HepG2 (cell line): ENCODE results near the gene CCDC142. TPM values are rescaled to one million over a fixed set of nuclear protein-coding genes. Genes with fewer than 3 reads are reported as not detected.

Experiments
- AGO1 ChIP-seq: fragments of 200-400 bp; formaldehyde crosslinking; IDR thresholded peaks from 2 replicates; pipeline ENCODE4 v1.6.1; 2017; ENCODE audit warnings: mild to moderate bottlenecking, low read depth, low read length, moderate library complexity; ENCODE audit not compliant: poor library complexity, severe bottlenecking
- ATF2 ChIP-seq: sonication (generic); formaldehyde crosslinking; IDR thresholded peaks from 2 replicates; pipeline ENCODE4 v1.4.0; 2020; ENCODE audit warnings: missing genetic modification reagents
- ELF3 ChIP-seq: IDR thresholded peaks from 2 replicates; pipeline ENCODE4 v1.6.1; 2016; ENCODE audit warnings: missing genetic modification reagents, missing compliant biosample characterization
- HMG20B ChIP-seq: conservative IDR thresholded peaks from 2 replicates; pipeline ENCODE4 v1.6.1; 2016; ENCODE audit warnings: missing genetic modification reagents, missing compliant biosample characterization
- KAT8 ChIP-seq: IDR thresholded peaks from 2 replicates; pipeline ENCODE4 v1.6.1; 2016; ENCODE audit warnings: missing genetic modification reagents, missing compliant biosample characterization
- KMT2A ChIP-seq: sonication (generic); formaldehyde crosslinking; IDR thresholded peaks from 2 replicates; pipeline ENCODE4 v1.4.0; 2020; ENCODE audit warnings: missing genetic modification reagents
- NCOA5 ChIP-seq: sonication (generic); formaldehyde crosslinking; IDR thresholded peaks from 2 replicates; pipeline ENCODE4 v1.4.0; 2020; ENCODE audit warnings: missing genetic modification reagents
- NONO ChIP-seq, 2 experiments: fragments of 450-650 bp in 1 of 2; sonication (generic) in 1 of 2; formaldehyde crosslinking in 1 of 2; IDR thresholded peaks in 1 of 2; conservative IDR thresholded peaks in 1 of 2; 2 replicates each; pipeline versions ENCODE4 v1.6.1 to v1.8.0; 2017 to 2022; ENCODE audit warnings: mild to moderate bottlenecking in 1 of 2, missing genetic modification reagents in 1 of 2, moderate library complexity in 1 of 2
- RBM39 ChIP-seq: fragments of 200-400 bp; formaldehyde crosslinking; IDR thresholded peaks from one replicate; pipeline ENCODE4 v1.6.1; 2018; ENCODE audit warnings: antibody characterized with exemption, mild to moderate bottlenecking, low read depth, low read length; ENCODE audit not compliant: poor library complexity, severe bottlenecking
- REPIN1 ChIP-seq: sonication (generic); formaldehyde crosslinking; IDR thresholded peaks from 2 replicates; pipeline ENCODE4 v1.8.0; 2022; ENCODE audit warnings: missing genetic modification reagents, low read depth, mild to moderate bottlenecking, borderline replicate concordance
- REST ChIP-seq, 2 experiments: IDR thresholded peaks; 2 replicates each; pipeline ENCODE4 v1.6.1; 2011 to 2012; ENCODE audit warnings: low read length in 2 of 2, borderline replicate concordance in 1 of 2, low read depth in 1 of 2, mild to moderate bottlenecking in 1 of 2, moderate library complexity in 1 of 2
- REXO4 ChIP-seq: sonication (generic); formaldehyde crosslinking; IDR thresholded peaks from 2 replicates; pipeline ENCODE4 v1.8.0; 2022; ENCODE audit warnings: missing genetic modification reagents, mild to moderate bottlenecking, borderline replicate concordance
- RXRB ChIP-seq: IDR thresholded peaks from 2 replicates; pipeline ENCODE4 v1.6.1; 2016; ENCODE audit warnings: borderline replicate concordance, missing genetic modification reagents, missing compliant biosample characterization
- SOX13 ChIP-seq, 3 experiments: fragments of 450-650 bp in 1 of 3; sonication (generic) in 1 of 3; formaldehyde crosslinking in 1 of 3; IDR thresholded peaks in 2 of 3; conservative IDR thresholded peaks in 1 of 3; 2 replicates each; pipeline versions ENCODE4 v1.5.0 to v1.6.1; 2016 to 2020; ENCODE audit warnings: antibody characterized with exemption in 1 of 3, mild to moderate bottlenecking in 1 of 3, missing compliant biosample characterization in 1 of 3, missing genetic modification reagents in 1 of 3, moderate library complexity in 1 of 3
- ZBTB3 ChIP-seq: sonication (generic); formaldehyde crosslinking; IDR thresholded peaks from 2 replicates; pipeline ENCODE4 v1.4.0; 2020; ENCODE audit warnings: low read depth, mild to moderate bottlenecking, moderate library complexity, missing genetic modification reagents, borderline replicate concordance
- ZNF281 ChIP-seq: sonication (generic); formaldehyde crosslinking; IDR thresholded peaks from 2 replicates; pipeline ENCODE4 v1.4.0; 2020; ENCODE audit warnings: missing genetic modification reagents, borderline replicate concordance
- ZNF879 ChIP-seq: sonication (generic); formaldehyde crosslinking; IDR thresholded peaks from 2 replicates; pipeline ENCODE4 v1.8.1; 2023; ENCODE audit warnings: missing genetic modification reagents
- polyA plus RNA-seq, 8 experiments: library from polyadenylated mRNA; depleted of rRNA in 3 of 8; stranded (reverse) in 7 of 8; unstranded in 1 of 8; fragments of >200 nt; fragmentation: Illumina TruSeq in 4 of 8; extraction: Trizol in 4 of 8; gene quantifications; 2 replicates each; pipeline versions ENCODE4 v1.2.1 to v1.2.3, GENCODE V29; 2011 to 2016; ENCODE audit warnings: low read depth in 4 of 8, missing spikeins in 1 of 8, mixed read lengths in 1 of 8; ENCODE audit not compliant: insufficient read depth in 1 of 8
- total RNA-seq, 5 experiments: library from RNA; depleted of rRNA; stranded (reverse); fragments of >200 nt; fragmentation: Illumina TruSeq; extraction: Trizol; gene quantifications; 2 replicates each; pipeline ENCODE4 v1.2.3, GENCODE V29; 2016; ENCODE audit warnings: low read depth in 1 of 5
- TF ChIP-seq, protein P1 (sequence below): IDR thresholded peaks from 2 replicates; pipeline ENCODE4 v1.6.1; 2012; ENCODE audit warnings: low read depth, low read length, improper control_type of control experiment

The CCDC142 gene
- total and polyA plus RNA-seq, 2 of the 13 experiments (the other 11 are each of a cell fraction or from before 2014, with no cell fraction given): 14.7 to 30.4 TPM

DNA sequence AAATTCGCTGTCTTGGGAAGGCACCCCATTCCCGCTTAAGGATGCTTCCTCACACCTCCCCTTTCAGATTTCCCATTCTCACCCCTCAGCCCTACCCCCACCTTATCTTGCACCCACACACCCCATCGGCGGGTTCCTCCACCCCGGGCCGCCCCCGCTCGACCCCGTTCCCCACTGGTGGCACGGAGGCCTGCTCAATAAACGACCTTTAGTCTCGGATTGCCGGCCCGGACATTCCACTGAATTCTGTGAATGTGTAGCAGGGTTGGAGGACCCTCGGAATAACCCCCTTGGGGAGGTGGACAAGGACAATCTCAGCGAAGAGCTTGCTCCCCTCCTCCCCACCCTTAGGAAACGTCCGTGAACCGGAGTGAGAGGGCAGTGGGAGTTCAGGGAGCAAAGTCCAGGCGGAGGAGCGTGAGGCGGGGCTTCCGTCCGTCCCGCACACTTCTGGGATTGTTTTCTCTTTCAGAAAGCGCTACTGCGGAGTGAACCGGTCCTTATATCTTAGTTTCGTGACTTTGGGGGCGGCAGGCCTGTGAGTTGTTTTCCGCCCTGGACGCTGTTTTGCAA is 19.4 kb upstream of the CCDC142 start (continued):
- TF ChIP-seq AGO1 (peak; percentile 3), REPIN1 (CRISPR knock-in tag) (peak; percentile 64; the same call in 1 of the 2 replicates), ELF3 (0 out of 2 replicates have a peak, but pooled peaks have one; percentile 49), NONO (IDR thresholded peaks at IDR 0.05) (no peak), NONO (CRISPR knock-in tag; conservative IDR thresholded peaks at IDR 0.05) (peak; percentile 89), REXO4 (CRISPR knock-in tag) (no peak), REST (IDR thresholded peaks at IDR 0.05; ENCODE audit: borderline replicate concordance in 1 of 2, low read depth in 1 of 2, low read length in 2 of 2) (peak in 1 of 2 experiments; percentile 38; a peak in 1 of 4 replicates), NCOA5 (CRISPR knock-in tag) (no peak), SOX13 (IDR thresholded peaks at IDR 0.05) (no peak), SOX13 (CRISPR knock-in tag; conservative IDR thresholded peaks at IDR 0.05 in 1 of 2, IDR thresholded peaks at IDR 0.05 in 1 of 2) (peak in 1 of 2 experiments; percentile 75; a peak in 2 of 4 replicates), ZBTB3 (CRISPR knock-in tag) (no peak; the same call in 1 of the 2 replicates), RXRB (CRISPR knock-in tag) (peak; percentile 99), ATF2 (CRISPR knock-in tag) (no peak), KAT8 (CRISPR knock-in tag) (peak; percentile 77; the same call in 1 of the 2 replicates), HMG20B (CRISPR knock-in tag) (peak; percentile 78), RBM39 (peak; percentile 26), ZNF879 (CRISPR knock-in tag) (peak; percentile 33; the same call in 1 of the 2 replicates), ZNF281 (CRISPR knock-in tag) (peak; percentile 85), KMT2A (CRISPR knock-in tag) (no peak)
- TF ChIP-seq, protein P1, sequence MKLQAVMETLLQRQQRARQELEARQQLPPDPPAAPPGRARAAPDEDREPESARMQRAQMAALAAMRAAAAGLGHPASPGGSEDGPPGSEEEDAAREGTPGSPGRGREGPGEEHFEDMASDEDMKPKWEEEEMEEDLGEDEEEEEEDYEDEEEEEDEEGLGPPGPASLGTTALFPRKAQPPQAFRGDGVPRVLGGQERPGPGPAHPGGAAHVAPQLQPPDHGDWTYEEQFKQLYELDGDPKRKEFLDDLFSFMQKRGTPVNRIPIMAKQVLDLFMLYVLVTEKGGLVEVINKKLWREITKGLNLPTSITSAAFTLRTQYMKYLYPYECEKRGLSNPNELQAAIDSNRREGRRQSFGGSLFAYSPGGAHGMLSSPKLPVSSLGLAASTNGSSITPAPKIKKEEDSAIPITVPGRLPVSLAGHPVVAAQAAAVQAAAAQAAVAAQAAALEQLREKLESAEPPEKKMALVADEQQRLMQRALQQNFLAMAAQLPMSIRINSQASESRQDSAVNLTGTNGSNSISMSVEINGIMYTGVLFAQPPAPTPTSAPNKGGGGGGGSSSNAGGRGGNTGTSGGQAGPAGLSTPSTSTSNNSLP: no peak; the same call in 1 of the 2 replicates
